K562 (cell line): Measurements from ENCODE around the gene OR2AT4. TPM values are rescaled to one million over a fixed set of nuclear protein-coding genes. Genes with fewer than 3 reads are reported as not detected.

ENCODE experiments used
- ARHGAP35 ChIP-seq: fragments of 450-650 bp; IDR thresholded peaks from 2 replicates; pipeline ENCODE4 v1.6.1; 2018; ENCODE audit not compliant: partially characterized antibody
- ARID3A ChIP-seq: IDR thresholded peaks from 2 replicates; pipeline ENCODE4 v1.6.1; 2012; ENCODE audit warnings: low read depth, low read length, improper control_type of control experiment, borderline replicate concordance
- BHLHE40 ChIP-seq: IDR thresholded peaks from 2 replicates; pipeline ENCODE4 v1.6.1; 2011; ENCODE audit warnings: low read length, improper control_type of control experiment
- C11orf30 ChIP-seq: fragments of 450-650 bp; IDR thresholded peaks from 2 replicates; pipeline ENCODE4 v1.6.1; 2016; ENCODE audit warnings: low read depth, mild to moderate bottlenecking
- MCM2 ChIP-seq: fragments of 450-650 bp; IDR thresholded peaks from 2 replicates; pipeline ENCODE4 v1.6.1; 2017; ENCODE audit warnings: low read depth, mild to moderate bottlenecking
- MLLT1 ChIP-seq, 2 experiments: fragments of 450-650 bp; IDR thresholded peaks; 2 replicates each; pipeline ENCODE4 v1.6.1; 2016
- MNT ChIP-seq, 2 experiments: fragments of 450-650 bp; conservative IDR thresholded peaks; 2 replicates each; pipeline ENCODE4 v1.6.1; 2017; ENCODE audit warnings: mild to moderate bottlenecking in 2 of 2, moderate library complexity in 2 of 2
- MTA2 ChIP-seq: fragments of 450-650 bp; IDR thresholded peaks from 2 replicates; pipeline ENCODE4 v1.6.1; 2016; ENCODE audit warnings: low read depth
- NR2F6 ChIP-seq: fragments of 450-650 bp; formaldehyde crosslinking; IDR thresholded peaks from 2 replicates; pipeline ENCODE4 v1.4.0; 2020; ENCODE audit warnings: mild to moderate bottlenecking
- PPARD ChIP-seq: fragments of 250-450 bp; sonication (Bioruptor Pico); IDR thresholded peaks from 2 replicates; pipeline ENCODE4 v1.8.0; 2022; ENCODE audit warnings: inconsistent platforms, mild to moderate bottlenecking, moderate library complexity
- RB1 ChIP-seq: fragments of 450-650 bp; IDR thresholded peaks from 2 replicates; pipeline ENCODE4 v1.6.1; 2017; ENCODE audit warnings: low read depth, mild to moderate bottlenecking
- RBM15 ChIP-seq: fragments of 200-400 bp; formaldehyde crosslinking; IDR thresholded peaks from 2 replicates; pipeline ENCODE4 v1.6.1; 2018; ENCODE audit warnings: mild to moderate bottlenecking, low read length, moderate library complexity; ENCODE audit not compliant: insufficient read depth
- TBL1XR1 ChIP-seq, 2 experiments: IDR thresholded peaks; 2 replicates each; pipeline ENCODE4 v1.6.1; 2012; ENCODE audit warnings: improper control_type of control experiment in 2 of 2, low read length in 2 of 2, mild to moderate bottlenecking in 1 of 2
- U2AF1 ChIP-seq: fragments of 200-400 bp; formaldehyde crosslinking; optimal IDR thresholded peaks from 2 replicates; pipeline ENCODE3; 2017; ENCODE audit warnings: mild to moderate bottlenecking, low read depth, low read length, moderate library complexity
- VEZF1 ChIP-seq: fragments of 200-800 bp; sonication (Bioruptor generic); IDR thresholded peaks from 2 replicates; pipeline ENCODE4 v1.6.1; 2017; ENCODE audit warnings: missing genetic modification characterization, missing compliant biosample characterization
- ZBTB17 ChIP-seq: fragments of 450-650 bp; formaldehyde crosslinking; IDR thresholded peaks from 2 replicates; pipeline ENCODE4 v1.4.0; 2020; ENCODE audit warnings: mild to moderate bottlenecking
- ZNF146 ChIP-seq: IDR thresholded peaks from one replicate; pipeline ENCODE4 v1.6.1; 2018; ENCODE audit warnings: missing compliant biosample characterization; ENCODE audit not compliant: unreplicated experiment
- ZNF174 ChIP-seq: fragments of 250-450 bp; sonication (Bioruptor Pico); IDR thresholded peaks from 2 replicates; pipeline ENCODE4 v1.4.0; 2020; ENCODE audit warnings: mild to moderate bottlenecking
- ZNF431 ChIP-seq: sonication (generic); formaldehyde crosslinking; IDR thresholded peaks from 2 replicates; pipeline ENCODE4 v1.8.0; 2022; ENCODE audit warnings: mild to moderate bottlenecking, missing genetic modification reagents
- ZNF740 ChIP-seq, 3 experiments: fragments of 200-800 bp in 1 of 3; sonication (Bioruptor generic) in 1 of 3; sonication (generic) in 1 of 3; formaldehyde crosslinking in 1 of 3; IDR thresholded peaks; 2 replicates each; pipeline versions ENCODE4 v1.6.1 to v1.8.0; 2016 to 2022; ENCODE audit warnings: mild to moderate bottlenecking in 2 of 3, missing compliant biosample characterization in 2 of 3, missing genetic modification characterization in 2 of 3, missing genetic modification reagents in 1 of 3
- ZNF76 ChIP-seq: fragments of 250-450 bp; sonication (Bioruptor Pico); IDR thresholded peaks from 2 replicates; pipeline ENCODE4 v1.4.0; 2020; ENCODE audit warnings: mild to moderate bottlenecking, moderate library complexity, borderline replicate concordance
- polyA plus RNA-seq, 8 experiments: library from polyadenylated mRNA; depleted of rRNA in 4 of 8; stranded (reverse) in 5 of 8; unstranded in 3 of 8; fragments of >200 nt; fragmentation: Nextera tagmentation in 2 of 8; fragmentation: Illumina TruSeq in 1 of 8; extraction: Ambion mirVana in 2 of 8; extraction: Trizol in 1 of 8; gene quantifications; 2 replicates each; pipeline versions ENCODE4 v1.2.1 to v1.2.3, GENCODE V29; 2011 to 2014; ENCODE audit warnings: inconsistent platforms in 1 of 8, missing spikeins in 1 of 8
- total RNA-seq, 7 experiments: library from RNA; depleted of rRNA in 6 of 7; stranded (reverse); fragments of >200 nt in 6 of 7; fragmentation: Illumina TruSeq in 2 of 7; extraction: Trizol in 2 of 7; gene quantifications; 2 replicates each; pipeline versions ENCODE4 v1.2.1 to v1.2.3, GENCODE V29; 2011 to 2021; ENCODE audit warnings: low replicate concordance in 1 of 7

Gene OR2AT4
- total and polyA plus RNA-seq, 9 of the 15 experiments (the other 6 are each of a cell fraction or from before 2014, with no cell fraction given), result 0.86 to 3.1 (median 2.0) TPM

GRCh38 chr11:75103380-75104026 is 6.8 kb upstream of the OR2AT4 start (continued):
- TF ChIP-seq ZNF431 (CRISPR knock-in tag) (no peak), ARHGAP35 (no peak), MCM2 (no peak), BHLHE40 (peak; percentile 91), ZNF740 (CRISPR knock-in tag; IDR thresholded peaks at IDR 0.05) (no peak), ZNF740 (tag; IDR thresholded peaks at IDR 0.05) (no peak), ZNF76 (CRISPR knock-in tag) (no peak), ZNF146 (CRISPR knock-in tag) (no peak), MLLT1 (IDR thresholded peaks at IDR 0.05) (peak; percentile 80 to 81), ARID3A (peak; percentile 67; the same call in 1 of the 2 replicates), MNT (conservative IDR thresholded peaks at IDR 0.05) (peak in 1 of 2 experiments; percentile 56; a peak in 2 of 4 replicates), TBL1XR1 (IDR thresholded peaks at IDR 0.05; ENCODE audit: low read length in 2 of 2) (peak in 1 of 2 experiments; percentile 77; a peak in 1 of 4 replicates), ZNF174 (CRISPR knock-in tag) (no peak), MTA2 (peak; percentile 56), RB1 (no peak), NR2F6 (no peak), VEZF1 (CRISPR knock-in tag) (peak; percentile 35), PPARD (no peak), C11orf30 (0 out of 2 replicates have a peak, but pooled peaks have one; percentile 3), U2AF1 (no peak), RBM15 (no peak), ZBTB17 (CRISPR knock-in tag) (no peak)
